HepG2 (cell line): Measurements from ENCODE around the gene FKBP10.

Experiments
- ATF7 ChIP-seq, 2 experiments: fragments of 450-650 bp in 1 of 2; sonication (generic) in 1 of 2; formaldehyde crosslinking in 1 of 2; IDR thresholded peaks; 2 replicates each; pipeline versions ENCODE4 v1.4.0 to v1.6.1; 2016 to 2020; ENCODE audit warnings: antibody characterized with exemption in 1 of 2, mild to moderate bottlenecking in 1 of 2, missing genetic modification reagents in 1 of 2
- EZH2 ChIP-seq: conservative IDR thresholded peaks from 2 replicates; pipeline ENCODE4 v1.6.1; 2012; ENCODE audit warnings: mild to moderate bottlenecking, low read depth, low read length, moderate library complexity
- FOXK2 ChIP-seq: fragments of 450-650 bp; IDR thresholded peaks from 2 replicates; pipeline ENCODE4 v1.6.1; 2016
- NFIC ChIP-seq: IDR thresholded peaks from 2 replicates; pipeline ENCODE4 v1.6.1; 2012; ENCODE audit warnings: mild to moderate bottlenecking, low read length, inconsistent platforms
- POLR2A ChIP-seq, 2 experiments: IDR thresholded peaks; 2 replicates each; pipeline ENCODE4 v1.6.1; 2011; ENCODE audit warnings: low read depth in 2 of 2, low read length in 2 of 2, mild to moderate bottlenecking in 1 of 2, moderate library complexity in 1 of 2; ENCODE audit not compliant: insufficient read depth in 1 of 2
- PRPF4 ChIP-seq: fragments of 200-400 bp; formaldehyde crosslinking; IDR thresholded peaks from 2 replicates; pipeline ENCODE4 v1.6.1; 2016; ENCODE audit warnings: low read length, low read depth; ENCODE audit not compliant: poor library complexity, severe bottlenecking
- RELA ChIP-seq: sonication (generic); formaldehyde crosslinking; IDR thresholded peaks from 2 replicates; pipeline ENCODE4 v1.4.0; 2020; ENCODE audit warnings: missing genetic modification reagents
- RNF2 ChIP-seq: fragments of 450-650 bp; conservative IDR thresholded peaks from 2 replicates; pipeline ENCODE4 v1.6.1; 2016; ENCODE audit warnings: low read depth
- SNRNP70 ChIP-seq: fragments of 200-400 bp; formaldehyde crosslinking; IDR thresholded peaks from 2 replicates; pipeline ENCODE4 v1.6.1; 2017; ENCODE audit warnings: mild to moderate bottlenecking, low read depth, low read length, moderate library complexity
- SP1 ChIP-seq, 2 experiments: fragments of 450-650 bp in 1 of 2; sonication (generic) in 1 of 2; formaldehyde crosslinking in 1 of 2; IDR thresholded peaks; 2 replicates each; pipeline versions ENCODE4 v1.4.0 to v1.6.1; 2016 to 2020; ENCODE audit warnings: missing genetic modification reagents in 1 of 2
- STAG1 ChIP-seq: sonication (generic); formaldehyde crosslinking; IDR thresholded peaks from 2 replicates; pipeline ENCODE4 v1.4.0; 2020; ENCODE audit warnings: missing genetic modification reagents
- ZNF431 ChIP-seq: sonication (generic); formaldehyde crosslinking; IDR thresholded peaks from 2 replicates; pipeline ENCODE4 v1.9.0; 2022; ENCODE audit warnings: missing genetic modification reagents, low read depth, mild to moderate bottlenecking, borderline replicate concordance
- TF ChIP-seq, protein P1 (sequence below): sonication (generic); formaldehyde crosslinking; IDR thresholded peaks from 2 replicates; pipeline ENCODE4 v1.5.0; 2020; ENCODE audit warnings: mild to moderate bottlenecking, missing genetic modification reagents, moderate library complexity

DNA sequence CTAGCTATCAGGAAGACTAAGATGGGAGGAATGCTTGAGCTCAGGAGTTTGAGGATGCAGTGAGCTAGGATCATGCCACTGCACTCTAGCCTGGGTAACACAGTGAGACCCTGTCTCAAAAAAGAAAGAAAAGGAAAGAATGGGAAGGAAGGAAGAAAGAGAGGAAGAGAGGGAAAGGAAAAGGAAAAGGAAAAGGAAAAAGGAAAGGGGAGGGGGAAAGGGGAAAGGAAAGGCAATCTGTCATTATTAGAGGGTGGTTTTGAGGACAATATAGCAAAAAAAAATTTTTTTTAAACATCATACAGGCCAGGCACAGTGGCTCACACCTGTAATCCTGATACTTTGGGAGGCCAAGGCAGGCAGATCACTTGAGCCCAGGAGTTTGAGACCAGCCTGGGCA lies 46.7 kb upstream of the FKBP10 start:
- TF ChIP-seq FOXK2, result no peak
- no peak for TF ChIP-seq SP1 (IDR thresholded peaks at IDR 0.05)
- no peak for TF ChIP-seq SP1 (CRISPR knock-in tag; IDR thresholded peaks at IDR 0.05)
- no peak for TF ChIP-seq POLR2A (IDR thresholded peaks at IDR 0.05; ENCODE audit: insufficient read depth in 1 of 2, low read depth in 2 of 2, low read length in 2 of 2)
- TF ChIP-seq, protein P1, sequence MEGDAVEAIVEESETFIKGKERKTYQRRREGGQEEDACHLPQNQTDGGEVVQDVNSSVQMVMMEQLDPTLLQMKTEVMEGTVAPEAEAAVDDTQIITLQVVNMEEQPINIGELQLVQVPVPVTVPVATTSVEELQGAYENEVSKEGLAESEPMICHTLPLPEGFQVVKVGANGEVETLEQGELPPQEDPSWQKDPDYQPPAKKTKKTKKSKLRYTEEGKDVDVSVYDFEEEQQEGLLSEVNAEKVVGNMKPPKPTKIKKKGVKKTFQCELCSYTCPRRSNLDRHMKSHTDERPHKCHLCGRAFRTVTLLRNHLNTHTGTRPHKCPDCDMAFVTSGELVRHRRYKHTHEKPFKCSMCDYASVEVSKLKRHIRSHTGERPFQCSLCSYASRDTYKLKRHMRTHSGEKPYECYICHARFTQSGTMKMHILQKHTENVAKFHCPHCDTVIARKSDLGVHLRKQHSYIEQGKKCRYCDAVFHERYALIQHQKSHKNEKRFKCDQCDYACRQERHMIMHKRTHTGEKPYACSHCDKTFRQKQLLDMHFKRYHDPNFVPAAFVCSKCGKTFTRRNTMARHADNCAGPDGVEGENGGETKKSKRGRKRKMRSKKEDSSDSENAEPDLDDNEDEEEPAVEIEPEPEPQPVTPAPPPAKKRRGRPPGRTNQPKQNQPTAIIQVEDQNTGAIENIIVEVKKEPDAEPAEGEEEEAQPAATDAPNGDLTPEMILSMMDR (CRISPR knock-in tag), result no peak
- no peak for TF ChIP-seq NFIC
- TF ChIP-seq ATF7 (IDR thresholded peaks at IDR 0.05), result no peak
- no peak for TF ChIP-seq ATF7 (CRISPR knock-in tag; IDR thresholded peaks at IDR 0.05)
- TF ChIP-seq SNRNP70, result no peak
- no peak for TF ChIP-seq EZH2
- no peak for TF ChIP-seq PRPF4
- no peak for TF ChIP-seq ZNF431 (CRISPR knock-in tag)
- no peak for TF ChIP-seq STAG1 (CRISPR knock-in tag)
- TF ChIP-seq RELA (CRISPR knock-in tag), result no peak
- TF ChIP-seq RNF2, result no peak
